ENCODE data around the gene HHLA2.

HHLA2 gene

DNA sequence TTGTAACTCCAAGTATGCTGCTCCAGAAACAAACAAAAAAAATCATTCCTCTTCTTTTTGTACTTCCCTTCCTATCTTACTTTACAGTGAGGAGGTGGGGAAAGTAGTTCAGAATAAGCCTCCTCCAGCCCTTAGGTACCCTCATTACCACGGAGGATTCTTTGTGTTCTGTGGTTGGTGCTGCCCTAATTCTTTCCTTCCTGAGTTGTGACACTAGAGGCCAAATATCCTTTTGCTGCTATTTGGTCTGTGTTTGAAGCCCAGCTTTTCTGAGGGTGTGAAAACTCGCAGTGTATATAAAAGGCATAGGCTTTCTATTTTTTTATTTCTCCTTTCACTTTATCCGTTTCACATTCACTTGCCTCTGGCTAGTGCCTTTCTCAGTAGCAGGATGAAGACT lies 98.2 kb downstream of the HHLA2 start:
- no peak for DNase-seq

DNA sequence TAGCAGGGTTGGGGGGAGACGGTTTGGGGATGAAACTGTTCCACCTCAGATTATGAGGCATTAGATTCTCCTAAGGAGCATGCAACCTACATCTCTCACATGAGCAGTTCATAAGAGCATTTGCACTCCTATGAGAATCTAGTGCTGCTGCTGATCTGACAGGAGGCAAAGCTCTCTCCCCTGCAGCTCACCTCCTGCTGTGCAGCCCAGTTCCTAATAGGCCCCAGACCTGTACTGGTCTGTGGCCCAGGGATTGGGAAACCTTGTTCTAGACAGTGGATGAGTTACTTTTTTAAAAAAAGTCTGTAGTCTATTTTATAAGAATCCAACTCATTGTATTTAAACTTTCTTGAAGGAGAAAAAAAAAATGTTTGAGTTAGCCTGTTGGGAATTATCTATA lies 100.0 kb downstream of the HHLA2 start:
- no peak for DNase-seq

- no peak for DNase-seq
These were observed 102.2 kb downstream of the HHLA2 start for GRCh38 chr3:108398510-108398909.

DNA sequence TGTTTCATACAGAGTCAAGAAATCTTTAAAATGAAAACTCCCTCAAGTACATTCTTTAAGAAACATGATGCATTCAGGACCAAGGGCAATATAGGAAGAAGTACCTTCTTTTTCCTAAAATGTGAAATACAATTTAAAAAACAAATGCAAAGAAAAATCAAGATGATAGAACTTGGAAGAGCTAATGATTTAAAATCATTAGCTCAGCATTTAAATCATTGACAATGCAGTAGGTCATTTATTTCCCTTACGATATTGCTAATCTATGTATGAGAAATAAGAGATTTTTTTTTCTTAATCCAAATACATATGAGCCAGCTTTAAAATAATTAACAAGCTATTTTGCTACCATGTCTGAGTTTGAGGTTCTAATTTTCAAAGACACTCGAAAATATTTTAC lies 105.5 kb downstream of the HHLA2 start:
- DNase-seq: no peak

GRCh38 chr3:108403198-108403597 lies 106.8 kb downstream of the HHLA2 start:
- no peak for DNase-seq

DNA sequence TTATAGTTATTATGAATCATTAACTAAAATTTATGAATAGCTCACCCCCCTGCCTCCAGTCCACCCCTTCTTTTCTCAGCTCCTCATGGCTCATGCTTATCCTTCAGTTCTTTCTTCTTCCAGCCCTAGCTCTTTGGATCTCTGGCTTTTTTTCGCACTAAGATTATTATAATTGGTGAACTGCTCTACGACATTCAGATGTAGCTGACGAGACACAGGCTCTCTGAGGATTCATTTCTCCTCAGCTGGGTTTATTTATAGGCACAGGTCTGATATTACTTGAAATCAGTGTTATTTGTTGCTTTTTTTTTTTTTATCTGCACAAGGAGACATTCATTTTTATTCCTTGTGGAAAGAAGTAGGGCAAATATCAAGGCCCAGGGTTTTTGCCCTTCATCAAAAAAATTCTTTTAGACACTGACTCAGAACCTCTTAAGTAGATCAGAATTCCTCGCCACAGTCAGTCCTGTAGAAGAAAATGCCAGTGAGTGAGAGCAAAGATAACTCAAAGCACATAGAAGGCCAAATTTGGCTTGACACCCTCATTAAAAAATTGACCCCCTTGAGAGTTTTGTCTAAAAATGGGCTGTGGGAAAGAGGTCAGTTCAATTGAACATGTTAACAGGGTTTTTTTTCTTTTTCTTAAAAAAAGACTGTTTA lies 107.5 kb downstream of the HHLA2 start:
- no peak for DNase-seq

DNA sequence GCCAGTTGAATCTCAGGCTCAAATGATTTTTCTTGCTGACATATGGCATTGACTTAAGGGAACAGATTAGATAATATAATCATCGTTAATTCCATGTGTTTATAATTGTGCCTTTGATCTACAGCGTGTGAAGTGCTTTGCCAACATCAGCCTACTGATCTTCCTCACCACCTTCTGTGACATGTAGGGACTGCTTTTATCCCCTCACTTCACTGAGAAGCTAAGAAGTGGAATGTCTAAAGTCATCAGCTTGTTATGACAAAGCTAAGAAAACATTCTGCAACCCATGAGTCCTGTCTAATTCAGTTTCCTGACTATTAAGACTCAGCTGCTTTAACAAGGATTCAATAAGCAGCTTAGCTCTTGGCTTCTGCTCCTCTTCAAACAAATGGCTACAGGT lies 108.0 kb downstream of the HHLA2 start:
- no peak for DNase-seq

GRCh38 chr3:108406063-108406660 lies 109.8 kb downstream of the HHLA2 start:
- no peak for DNase-seq

GRCh38 chr3:108406661-108407206 lies 110.4 kb downstream of the HHLA2 start:
- DNase-seq: no peak

DNA sequence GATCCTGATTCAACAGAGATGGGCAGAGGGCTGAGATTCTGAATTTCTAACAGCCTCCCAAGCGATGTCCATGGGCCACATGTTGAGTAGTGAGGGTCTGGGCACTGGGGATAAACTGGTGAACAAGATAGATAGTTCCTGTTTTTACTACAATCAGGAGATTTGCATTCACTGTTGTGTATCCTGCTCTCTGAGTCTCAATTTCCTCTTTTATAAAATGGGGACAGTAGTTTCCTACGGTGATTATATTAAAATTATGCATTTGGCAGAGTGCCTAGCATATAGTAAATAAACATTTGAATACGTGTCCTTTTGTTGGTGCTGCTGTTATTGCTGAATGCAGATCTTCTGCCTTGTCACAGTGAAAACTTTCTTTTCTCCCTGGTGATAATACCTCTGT lies 111.5 kb downstream of the HHLA2 start:
- no peak for DNase-seq

GRCh38 chr3:108408883-108409799 lies 112.8 kb downstream of the HHLA2 start:
- no peak for DNase-seq

DNA sequence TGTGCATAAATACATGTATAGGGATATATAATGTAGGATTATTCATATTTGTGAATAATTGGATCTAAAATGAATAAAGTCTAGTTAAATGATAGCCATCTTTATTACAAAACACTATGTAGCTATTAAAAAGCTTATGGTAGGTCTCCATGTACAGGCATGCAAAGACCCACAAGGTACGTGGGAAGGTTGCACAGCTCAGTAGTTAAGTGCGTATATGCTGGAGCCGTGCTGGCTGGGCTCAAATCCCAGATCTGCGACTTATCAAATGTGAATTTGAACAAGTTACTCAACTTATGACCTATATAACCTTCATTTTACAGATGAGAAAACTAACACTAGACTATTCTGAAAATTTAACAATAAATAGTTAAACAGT lies 113.4 kb downstream of the HHLA2 start:
- DNase-seq: no peak

GRCh38 chr3:108410531-108410984 lies 114.2 kb downstream of the HHLA2 start:
- no peak for DNase-seq

- DNase-seq: no peak
These were observed 115.9 kb downstream of the HHLA2 start for GRCh38 chr3:108412121-108412750.

DNA sequence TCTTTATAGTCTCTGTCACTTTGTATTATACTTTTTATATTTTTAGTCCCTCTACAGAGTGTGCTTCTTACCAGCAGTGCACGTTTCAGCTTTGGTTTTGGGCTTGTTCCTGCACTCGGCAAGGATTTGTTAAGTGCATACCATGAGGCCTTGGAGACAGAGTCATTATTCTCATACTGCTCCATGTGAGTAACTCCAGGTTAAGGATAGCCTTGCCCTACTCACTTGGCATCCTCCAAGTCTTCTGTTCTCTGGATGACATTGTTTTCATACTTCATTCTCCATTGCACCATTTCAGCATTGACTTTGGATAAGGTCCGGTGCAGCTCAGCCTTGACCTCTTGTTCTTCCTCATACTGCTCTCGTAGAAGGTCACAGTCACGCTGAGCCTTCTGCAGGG lies 117.7 kb downstream of the HHLA2 start:
- DNase-seq: no peak

- no peak for DNase-seq
These were observed 119.3 kb downstream of the HHLA2 start for GRCh38 chr3:108415661-108416060.

- DNase-seq: no peak
These were observed 119.9 kb downstream of the HHLA2 start for GRCh38 chr3:108416111-108416869.

DNA sequence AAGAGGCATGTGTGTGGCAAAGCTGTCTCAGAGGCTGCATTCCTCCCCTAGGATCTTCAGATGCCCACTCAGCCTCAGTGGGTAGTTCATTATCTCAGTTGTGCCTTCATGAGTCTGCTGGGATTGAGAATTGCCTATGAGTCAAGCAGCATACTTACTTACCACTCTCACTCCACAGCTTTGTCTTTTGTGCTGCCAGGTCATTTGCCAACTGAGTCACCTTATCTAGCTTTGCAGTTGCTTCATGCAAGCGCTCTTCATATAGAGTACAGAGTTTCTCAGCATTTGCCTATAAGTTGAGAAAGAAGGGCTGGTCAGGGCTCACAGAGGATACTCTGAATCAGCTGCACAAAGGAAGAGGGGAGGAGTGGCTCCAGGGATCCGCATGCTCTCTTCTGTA lies 124.6 kb downstream of the HHLA2 start:
- DNase-seq: no peak

All from NCI-H2107 (cell line).